RWPE2 (cell line): ENCODE measurements around the gene NES.

Experiments
- ATAC-seq: fragments of 200-7000 bp; cut with Tn5 transposase; 3 replicates; pipeline ENCODE4 v1.9.1; 2021; ENCODE audit warnings: low read depth
- DNase-seq: peaks from one replicate; pipeline ENCODE4 v3.0.0-alpha.2; 2020; ENCODE audit warnings: low spot score
- H3K27ac ChIP-seq: fragments of 450-650 bp; 2 replicates; pipeline ENCODE4 v1.5.1; 2017; ENCODE audit warnings: mild to moderate bottlenecking; ENCODE audit not compliant: poor library complexity, severe bottlenecking
- H3K27me3 ChIP-seq: fragments of 250-450 bp; sonication (Bioruptor Pico); 2 replicates; pipeline ENCODE4 v1.5.1; 2021; ENCODE audit warnings: mild to moderate bottlenecking, moderate library complexity; ENCODE audit not compliant: insufficient read depth, poor library complexity, severe bottlenecking
- H3K36me3 ChIP-seq: fragments of 250-450 bp; sonication (Bioruptor Pico); 2 replicates; pipeline ENCODE4 v1.5.1; 2020; ENCODE audit warnings: low read depth, mild to moderate bottlenecking, moderate library complexity
- H3K4me1 ChIP-seq: fragments of 250-450 bp; sonication (Bioruptor Pico); 2 replicates; pipeline ENCODE4 v1.5.1; 2021; ENCODE audit warnings: mild to moderate bottlenecking, moderate library complexity; ENCODE audit not compliant: insufficient read depth, poor library complexity, severe bottlenecking
- H3K4me3 ChIP-seq: fragments of 250-450 bp; sonication (Bioruptor Pico); 2 replicates; pipeline ENCODE4 v1.5.1; 2021; ENCODE audit warnings: mild to moderate bottlenecking, moderate library complexity; ENCODE audit not compliant: severe bottlenecking
- H3K9me3 ChIP-seq: fragments of 250-450 bp; sonication (Bioruptor Pico); 2 replicates; pipeline ENCODE4 v1.5.1; 2021; ENCODE audit warnings: mild to moderate bottlenecking, moderate library complexity; ENCODE audit not compliant: severe bottlenecking
- CTCF ChIP-seq: fragments of 450-650 bp; IDR thresholded peaks from one replicate; pipeline ENCODE4 v1.5.1; 2017; ENCODE audit warnings: mild to moderate bottlenecking, moderate library complexity; ENCODE audit not compliant: poor library complexity, severe bottlenecking

Gene NES

GRCh38 chr1:156670791-156671190, 6.4 kb downstream of the NES start:
- DNase-seq (no peak), ATAC-seq (no peak)
- Histone ChIP-seq H3K4me1 (no peaks in the 10 kb centered on the region), H3K9me3 (no peaks in the 10 kb centered on the region), H3K4me3 (no peak overlapping the region), H3K27me3 (no peaks in the 10 kb centered on the region), H3K36me3 (no peaks in the 10 kb centered on the region), H3K27ac (no peak overlapping the region)
- TF ChIP-seq CTCF, result no peak

GRCh38 chr1:156670359-156670758, 6.8 kb downstream of the NES start:
- no peak for TF ChIP-seq CTCF
- no peaks in the 10 kb centered on the region for H3K4me1 ChIP-seq
- no peaks in the 10 kb centered on the region for H3K27me3 ChIP-seq
- ATAC-seq (no peak), DNase-seq (no peak)
- no peak overlapping the region for H3K27ac ChIP-seq
- H3K4me3 ChIP-seq, result no peak overlapping the region
- H3K9me3 ChIP-seq, result no peaks in the 10 kb centered on the region
- no peaks in the 10 kb centered on the region for H3K36me3 ChIP-seq

GRCh38 chr1:156669794-156670193, 7.4 kb downstream of the NES start:
- no peak for TF ChIP-seq CTCF
- Histone ChIP-seq H3K4me3 (no peak overlapping the region), H3K4me1 (no peaks in the 10 kb centered on the region), H3K9me3 (no peaks in the 10 kb centered on the region), H3K27ac (no peak overlapping the region), H3K27me3 (no peaks in the 10 kb centered on the region), H3K36me3 (no peaks in the 10 kb centered on the region)
- DNase-seq (no peak), ATAC-seq (no peak)

- Histone ChIP-seq H3K9me3 (no peaks in the 10 kb centered on the region), H3K36me3 (no peaks in the 10 kb centered on the region), H3K27ac (no peak overlapping the region), H3K27me3 (no peaks in the 10 kb centered on the region), H3K4me1 (no peaks in the 10 kb centered on the region), H3K4me3 (no peak overlapping the region)
- no peak for TF ChIP-seq CTCF
- no peak for DNase-seq
- no peak for ATAC-seq
Measured at GRCh38 chr1:156668801-156669637, 8.2 kb downstream of the NES start.
